Activated naive CD8-positive, alpha-beta T cell treated with anti-CD3 and anti-CD28 coated beads, Interleukin-2, amount 50 U/mL, for 24 hours (primary cell): ENCODE results near the gene PKP3.
"Not testable (repeated sequence)": the region's sequence is repeated elsewhere in the genome, so short reads cannot be mapped to it uniquely, and the experiment has no call there.

Source experiments
- ATAC-seq: fragments of 150-1000 bp; cut with Tn5 transposase; one replicate; pipeline ENCODE4 v1.10.0; 2021
- DNase-seq: peaks from one replicate; pipeline ENCODE4 v3.0.0; 2021
- H3K27ac Mint-ChIP-seq: one replicate; pipeline ENCODE4 v1.8.0; 2021; ENCODE audit warnings: mild to moderate bottlenecking, mixed read lengths
- H3K27me3 Mint-ChIP-seq: one replicate; pipeline ENCODE4 v1.8.0; 2021; ENCODE audit warnings: mixed read lengths
- H3K36me3 Mint-ChIP-seq: one replicate; pipeline ENCODE4 v1.8.0; 2021; ENCODE audit warnings: low read depth, mixed read lengths
- H3K4me1 Mint-ChIP-seq: one replicate; pipeline ENCODE4 v1.8.0; 2021; ENCODE audit warnings: mixed read lengths
- H3K4me3 Mint-ChIP-seq: one replicate; pipeline ENCODE4 v1.8.0; 2021; ENCODE audit warnings: mild to moderate bottlenecking, moderate library complexity, mixed read lengths
- H3K9me3 Mint-ChIP-seq: one replicate; pipeline ENCODE4 v1.8.0; 2021; ENCODE audit warnings: mixed read lengths

PKP3 gene

DNA sequence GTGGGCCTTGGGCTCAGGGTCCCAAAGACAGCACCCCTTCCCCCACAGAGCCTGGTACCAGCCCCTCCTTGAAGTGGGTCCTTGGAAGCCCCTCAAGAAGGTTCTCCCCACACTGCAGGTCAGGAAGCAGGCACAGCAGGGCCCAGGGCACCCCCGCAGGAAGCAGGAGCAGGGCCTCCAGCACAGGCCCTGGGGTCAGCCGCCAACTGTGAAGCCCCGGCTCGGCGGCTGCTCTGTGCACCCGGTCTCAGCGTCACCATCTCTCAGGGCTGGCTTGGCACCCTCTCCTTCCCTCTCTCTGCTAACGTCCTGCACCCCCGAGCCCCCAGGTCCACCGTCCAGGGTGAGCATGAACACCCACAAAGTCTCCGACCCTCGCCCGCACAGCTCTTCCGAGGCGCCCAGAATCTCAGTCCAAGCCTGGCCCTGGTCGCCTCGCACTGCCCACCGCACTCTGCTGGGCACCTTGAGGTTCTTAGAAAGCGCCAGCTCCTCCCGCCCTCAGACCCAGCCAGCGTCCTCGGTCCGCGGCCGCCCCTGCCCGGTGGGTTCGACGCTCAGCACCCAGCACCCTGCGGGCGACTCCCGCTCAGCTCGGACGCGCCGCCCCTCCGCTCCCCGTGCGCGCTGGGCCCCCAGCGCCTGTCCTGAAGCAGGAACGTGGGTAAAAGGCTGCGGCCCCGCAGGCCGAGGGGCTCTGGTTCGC is 22.2 kb downstream of the PKP3 start:
- no peak for DNase-seq
- peak overlapping the region; percentile 81 for H3K4me3 Mint-ChIP-seq
- peak overlapping the region; percentile 68 for H3K27ac Mint-ChIP-seq
- ATAC-seq = peak; percentile 6
- peaks cover 25% of the 10 kb centered on the region for H3K4me1 Mint-ChIP-seq
- H3K27me3 Mint-ChIP-seq = no peaks in the 10 kb centered on the region
- H3K36me3 Mint-ChIP-seq = no peaks in the 10 kb centered on the region
- H3K9me3 Mint-ChIP-seq = no peaks in the 10 kb centered on the region

DNA sequence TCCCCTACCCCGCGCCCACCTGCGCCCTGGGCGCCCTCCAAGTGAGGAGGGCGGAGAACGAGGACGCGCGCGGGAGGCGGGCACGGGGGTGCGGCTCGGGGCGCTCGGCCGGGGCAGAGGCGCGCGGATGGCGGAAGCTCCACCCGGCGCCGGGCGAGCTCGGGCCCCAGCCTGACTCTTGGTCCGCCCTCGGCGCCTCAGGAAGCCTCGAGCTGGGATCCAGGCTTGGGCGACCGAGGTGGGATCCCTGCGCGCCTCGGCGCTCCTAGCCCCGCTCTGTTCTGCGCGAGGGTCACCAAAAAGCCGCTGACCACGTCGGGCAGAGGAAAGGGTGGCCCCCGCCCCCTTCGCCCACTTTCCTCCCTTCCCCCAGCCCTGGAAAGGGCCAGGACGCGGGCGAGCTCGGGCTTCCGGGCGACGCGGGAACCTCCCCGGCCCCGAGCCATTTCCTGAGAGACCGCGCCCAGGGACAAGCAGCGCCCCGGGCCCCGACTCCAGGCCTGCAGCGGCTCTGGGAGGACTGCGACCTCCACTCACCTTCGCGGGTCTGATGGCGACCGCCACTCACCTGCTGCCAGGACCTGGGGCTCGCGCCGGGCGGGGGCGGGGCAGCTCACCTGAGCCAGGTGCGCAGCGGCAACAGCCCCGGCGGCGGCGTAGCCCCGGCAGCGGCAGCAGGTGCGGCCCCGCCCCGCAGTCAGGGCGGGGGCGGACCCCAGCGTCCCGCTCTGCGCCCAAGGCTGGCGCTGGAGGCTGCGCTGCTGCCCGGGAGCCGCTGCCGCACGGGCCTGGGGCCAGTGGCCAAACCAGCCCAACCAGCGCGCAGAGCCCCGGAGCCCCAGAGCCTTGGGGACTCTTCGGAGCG is 23.0 kb downstream of the PKP3 start:
- Mint-ChIP-seq H3K27me3 (no peaks in the 10 kb centered on the region), H3K27ac (no peak overlapping the region), H3K4me3 (peak overlapping the region; percentile 81), H3K9me3 (no peaks in the 10 kb centered on the region), H3K4me1 (peaks cover 25% of the 10 kb centered on the region), H3K36me3 (no peaks in the 10 kb centered on the region)
- ATAC-seq = peak; percentile 27
- DNase-seq = no peak

DNA sequence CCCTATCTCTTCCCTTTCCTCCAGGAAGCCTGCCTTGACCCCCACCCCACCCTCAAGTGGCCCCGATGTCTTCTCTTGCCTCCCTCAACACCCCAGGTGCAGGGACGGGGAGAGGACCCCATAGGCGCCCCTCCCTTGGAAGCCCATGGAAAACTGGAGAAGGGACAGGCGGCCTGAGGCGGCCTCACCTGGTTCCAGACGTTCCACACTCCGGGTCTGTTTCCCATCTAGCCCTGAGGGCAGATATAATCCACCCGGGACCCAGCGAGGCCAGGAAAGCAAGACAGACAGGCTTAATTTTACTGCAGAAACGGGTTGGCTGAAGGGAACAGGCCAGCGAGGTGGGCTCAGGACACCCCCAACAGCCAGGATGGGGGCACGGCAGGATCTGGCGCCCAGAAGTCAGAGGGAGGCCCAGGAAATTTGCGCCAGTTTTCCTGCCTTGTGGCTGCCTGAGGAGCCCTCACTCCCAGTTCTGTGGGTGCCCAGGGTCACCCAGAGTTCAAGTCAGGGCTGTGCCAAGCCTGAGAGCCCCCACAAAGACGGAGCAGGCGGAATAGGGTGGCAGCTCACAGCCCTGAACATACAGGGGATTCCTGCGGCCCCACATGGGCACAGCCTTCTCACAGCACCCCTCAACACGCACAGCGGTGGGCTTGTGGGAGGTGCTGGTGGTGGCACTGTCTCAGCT is 23.8 kb downstream of the PKP3 start:
- no peak for DNase-seq
- H3K4me1 Mint-ChIP-seq = peaks cover 25% of the 10 kb centered on the region
- H3K4me3 Mint-ChIP-seq = peak overlapping the region; percentile 55
- no peaks in the 10 kb centered on the region for H3K9me3 Mint-ChIP-seq
- no peak overlapping the region for H3K27ac Mint-ChIP-seq
- no peaks in the 10 kb centered on the region for H3K36me3 Mint-ChIP-seq
- H3K27me3 Mint-ChIP-seq = no peaks in the 10 kb centered on the region
- ATAC-seq = no peak

DNA sequence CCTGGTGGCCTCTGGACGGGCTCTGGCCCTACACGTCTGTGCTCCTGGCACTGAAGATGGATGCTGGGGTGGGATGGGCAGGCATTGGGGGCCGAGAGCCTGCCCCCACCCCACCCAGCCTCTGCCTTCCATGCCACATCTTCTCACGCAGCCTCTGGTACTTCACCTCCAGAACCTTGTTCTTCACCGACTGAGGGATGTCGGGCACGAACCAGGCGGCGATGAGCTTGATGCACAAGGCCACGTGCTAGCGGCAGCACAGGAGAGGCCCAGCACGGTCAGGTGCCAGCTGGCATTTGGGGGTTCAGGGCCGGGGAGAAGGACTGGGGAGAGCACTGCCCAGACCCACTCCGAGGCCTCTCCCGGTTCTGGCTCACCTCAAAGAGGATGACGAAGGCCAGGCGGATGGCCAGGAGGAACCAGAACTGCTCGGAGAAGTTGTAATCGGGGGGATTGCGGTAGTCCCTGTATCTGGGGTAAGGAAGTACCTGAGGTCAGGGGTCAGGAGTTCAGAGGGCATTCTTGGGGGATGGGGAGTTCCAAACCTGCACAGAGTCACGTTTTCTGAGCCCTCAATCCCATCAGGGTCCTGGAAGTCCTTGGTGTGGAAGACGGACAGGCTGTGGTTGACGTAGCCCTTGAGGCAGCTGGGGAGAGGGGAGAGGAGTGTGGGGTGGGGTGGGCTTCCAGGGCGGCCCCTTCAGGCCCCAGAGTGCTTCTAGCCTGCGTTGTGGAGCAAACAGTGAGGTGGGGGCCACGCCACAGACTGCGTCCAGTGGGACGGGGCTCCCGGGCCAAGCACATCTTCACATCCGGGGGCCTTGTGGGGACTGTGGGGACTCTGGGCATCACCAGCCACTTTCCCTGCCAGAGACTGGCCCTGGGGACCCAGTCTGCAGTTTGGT is 24.6 kb downstream of the PKP3 start:
- Mint-ChIP-seq H3K27ac (no peak overlapping the region), H3K9me3 (no peaks in the 10 kb centered on the region), H3K27me3 (no peaks in the 10 kb centered on the region), H3K4me1 (peaks cover 21% of the 10 kb centered on the region), H3K36me3 (no peaks in the 10 kb centered on the region), H3K4me3 (no peak overlapping the region)
- DNase-seq (no peak), ATAC-seq (no peak)

DNA sequence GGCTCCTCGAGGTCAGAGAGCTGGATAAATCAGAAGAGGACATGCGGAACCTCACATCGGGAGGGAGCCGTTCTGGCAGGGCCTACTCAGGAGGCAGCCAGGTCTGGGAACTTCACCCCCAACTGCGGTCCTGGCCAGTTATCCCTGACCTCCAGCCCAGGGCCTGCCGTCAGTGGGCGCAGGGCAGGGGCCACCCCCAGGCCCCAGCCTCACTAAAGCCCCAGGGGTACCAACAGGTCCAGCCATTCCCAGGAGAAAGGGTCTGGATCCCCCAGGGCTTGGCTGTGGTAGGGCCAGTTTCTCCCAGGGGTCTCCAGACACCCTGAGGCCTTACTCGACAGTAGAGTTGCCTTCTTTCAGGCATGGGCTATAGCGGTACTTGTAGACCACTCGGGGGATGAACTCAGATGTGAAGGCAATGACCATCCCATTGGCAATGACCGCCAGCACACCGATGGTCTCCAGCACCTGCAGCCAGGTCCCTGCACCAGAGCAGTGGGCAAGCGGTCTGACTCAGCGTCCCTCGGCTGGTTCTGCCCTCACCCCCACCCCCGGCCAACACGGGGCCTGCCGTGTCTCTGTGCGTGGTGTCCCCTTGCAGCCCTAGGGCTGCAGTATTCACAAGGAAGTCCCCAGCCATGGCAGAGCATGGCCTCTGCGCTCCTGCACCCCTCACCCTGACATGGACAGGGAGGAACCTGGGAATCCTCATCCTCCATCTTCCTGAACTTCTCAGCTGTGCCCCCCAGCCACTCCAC is 25.4 kb downstream of the PKP3 start:
- H3K4me3 Mint-ChIP-seq = no peak overlapping the region
- no peak overlapping the region for H3K27ac Mint-ChIP-seq
- H3K9me3 Mint-ChIP-seq = no peaks in the 10 kb centered on the region
- peaks cover 2% of the 10 kb centered on the region for H3K36me3 Mint-ChIP-seq
- ATAC-seq (no peak), DNase-seq (no peak)
- no peaks in the 10 kb centered on the region for H3K27me3 Mint-ChIP-seq
- H3K4me1 Mint-ChIP-seq = peaks cover 19% of the 10 kb centered on the region

DNA sequence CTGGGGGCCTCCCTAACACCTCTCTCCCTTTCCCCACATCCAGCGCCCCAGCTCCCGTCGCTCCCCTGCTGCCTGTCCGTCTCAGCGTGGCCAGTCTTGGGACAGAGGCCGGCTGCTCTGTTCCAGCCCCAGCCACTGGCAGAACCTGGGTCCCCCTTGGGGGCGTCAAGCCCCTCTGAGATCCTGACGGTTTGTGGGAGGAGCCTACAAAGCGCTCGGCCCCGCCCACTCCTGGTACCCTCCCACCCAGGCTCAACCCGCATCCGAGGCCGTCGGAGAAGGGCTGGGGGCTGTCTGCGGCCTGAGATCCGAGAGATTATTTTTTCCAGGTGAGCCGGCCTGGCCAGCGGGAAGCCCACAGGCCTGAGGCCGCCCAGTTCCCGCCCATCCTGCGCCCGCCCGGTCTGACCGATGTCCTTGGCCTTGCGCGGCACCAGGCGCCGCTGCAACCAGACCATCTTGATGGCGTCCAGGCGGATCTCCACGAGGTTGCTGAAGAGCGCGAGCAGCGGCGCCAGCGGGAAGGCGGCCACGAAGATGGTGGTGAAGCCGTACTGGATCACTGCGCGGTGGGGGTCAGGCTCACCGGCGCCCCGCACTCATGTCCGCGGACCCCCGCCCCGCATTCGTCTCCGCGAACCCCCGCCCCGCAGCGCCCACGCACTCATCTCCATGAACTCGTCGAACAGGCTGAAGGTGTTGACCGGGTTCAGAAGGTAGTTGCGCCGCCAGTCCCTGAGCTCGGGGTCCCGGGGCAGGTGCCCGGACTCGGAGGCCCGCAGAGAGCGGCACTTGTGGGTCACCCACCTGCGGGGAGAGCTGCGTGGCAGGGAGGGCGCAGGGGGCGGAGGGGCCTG is 26.3 kb downstream of the PKP3 start:
- Mint-ChIP-seq H3K36me3 (peaks cover 8% of the 10 kb centered on the region), H3K9me3 (no peaks in the 10 kb centered on the region), H3K4me1 (peaks cover 10% of the 10 kb centered on the region), H3K4me3 (no peak overlapping the region), H3K27ac (no peak overlapping the region), H3K27me3 (no peaks in the 10 kb centered on the region)
- ATAC-seq (no peak), DNase-seq (no peak)

DNA sequence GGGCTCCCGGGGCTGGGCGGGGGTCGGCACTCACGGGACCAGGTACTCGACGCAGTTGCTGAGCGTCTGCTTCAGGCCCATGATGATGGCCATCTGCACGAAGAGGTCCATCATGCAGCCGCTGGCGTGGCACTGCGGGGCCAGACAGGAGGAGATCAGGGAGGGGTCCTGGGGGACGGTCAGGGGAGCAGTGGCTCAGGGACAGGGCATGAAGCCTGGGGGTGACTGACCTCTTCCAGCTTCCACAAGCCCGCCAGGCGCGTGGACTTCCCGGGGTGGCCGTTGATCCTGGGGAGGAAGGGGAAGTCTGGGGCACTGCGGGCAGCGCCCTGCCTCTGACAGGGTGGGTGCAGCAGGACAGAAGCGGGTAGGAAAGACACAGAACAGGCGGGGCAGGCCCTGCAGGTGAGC is 26.9 kb downstream of the PKP3 start:
- no peaks in the 10 kb centered on the region for H3K9me3 Mint-ChIP-seq
- no peaks in the 10 kb centered on the region for H3K27me3 Mint-ChIP-seq
- no peak for DNase-seq
- H3K27ac Mint-ChIP-seq = no peak overlapping the region
- peaks cover 4% of the 10 kb centered on the region for H3K4me1 Mint-ChIP-seq
- H3K36me3 Mint-ChIP-seq = peaks cover 10% of the 10 kb centered on the region
- H3K4me3 Mint-ChIP-seq = no peak overlapping the region
- no peak for ATAC-seq

DNA sequence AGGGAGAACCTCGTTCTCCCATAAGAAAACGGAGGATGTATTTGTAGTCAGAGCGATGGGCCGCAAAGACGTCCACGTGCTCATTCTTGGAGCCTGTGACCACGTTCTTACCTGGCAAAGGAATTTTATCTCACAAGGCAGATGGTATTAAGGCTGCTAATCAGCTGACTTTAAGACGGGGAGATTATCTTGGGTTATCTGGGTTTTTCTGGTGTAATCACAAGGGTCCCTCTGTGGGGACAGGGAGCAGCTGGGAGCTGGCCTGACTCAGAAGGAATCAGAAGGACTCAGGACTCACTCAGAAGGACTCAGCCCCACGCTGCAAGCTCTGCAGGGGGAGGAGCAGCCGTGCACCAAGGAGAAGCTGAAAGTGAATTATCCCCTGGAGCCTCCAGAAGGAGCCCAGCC is 28.2 kb downstream of the PKP3 start:
- ATAC-seq (no peak), DNase-seq (no peak)
- Mint-ChIP-seq H3K27me3 (no peaks in the 10 kb centered on the region), H3K9me3 (no peaks in the 10 kb centered on the region), H3K27ac (no peak overlapping the region), H3K4me1 (no peaks in the 10 kb centered on the region), H3K36me3 (peaks cover 10% of the 10 kb centered on the region), H3K4me3 (no peak overlapping the region)

DNA sequence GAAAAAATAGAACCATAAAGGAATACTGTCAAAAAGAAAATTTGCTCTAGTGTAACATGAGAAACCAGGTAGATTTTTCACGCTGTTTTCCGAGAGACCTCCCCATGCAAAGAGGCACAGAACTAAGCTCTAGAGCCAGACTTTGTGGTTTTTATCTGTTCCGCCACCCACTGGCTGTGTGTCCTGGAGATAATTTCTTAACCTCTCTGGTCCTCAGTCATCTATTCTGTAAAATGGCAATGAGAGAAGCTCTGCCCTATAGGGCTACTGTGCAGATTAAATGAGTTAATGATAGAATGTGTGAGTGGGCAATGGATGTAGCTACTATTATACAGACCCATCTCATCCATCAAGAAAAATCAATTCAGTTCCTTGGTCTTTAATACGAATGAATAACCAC is 30.2 kb downstream of the PKP3 start:
- no peak for ATAC-seq

DNA sequence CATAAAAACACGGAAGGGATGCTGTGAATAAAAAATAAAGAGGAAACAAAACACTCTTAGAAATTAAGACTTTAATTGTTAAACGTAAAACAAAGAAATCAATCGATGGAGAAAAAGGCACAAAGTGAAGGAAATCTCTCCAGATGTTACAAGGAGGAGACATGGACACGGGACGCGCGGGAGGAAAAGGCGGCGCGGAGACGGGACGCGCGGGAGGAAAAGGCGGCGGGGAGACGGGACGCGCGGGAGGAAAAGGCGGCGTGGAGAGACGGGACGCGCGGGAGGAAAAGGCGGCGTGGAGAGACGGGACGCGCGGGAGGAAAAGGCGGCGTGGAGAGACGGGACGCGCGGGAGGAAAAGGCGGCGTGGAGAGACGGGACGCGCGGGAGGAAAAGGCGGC is 30.8 kb downstream of the PKP3 start:
- DNase-seq, H3K27ac Mint-ChIP-seq, ATAC-seq, H3K4me1 Mint-ChIP-seq, H3K27me3 Mint-ChIP-seq, H3K4me3 Mint-ChIP-seq, H3K9me3 Mint-ChIP-seq: not testable (repeated sequence)
- peaks cover 10% of the 10 kb centered on the region for H3K36me3 Mint-ChIP-seq

More for the DNA sequence above, 30.2 kb downstream of the PKP3 start:
- Mint-ChIP-seq H3K27ac (no peak overlapping the region), H3K36me3 (peaks cover 10% of the 10 kb centered on the region), H3K9me3 (no peaks in the 10 kb centered on the region), H3K27me3 (no peaks in the 10 kb centered on the region), H3K4me1 (no peaks in the 10 kb centered on the region), H3K4me3 (no peak overlapping the region)
- DNase-seq = no peak

DNA sequence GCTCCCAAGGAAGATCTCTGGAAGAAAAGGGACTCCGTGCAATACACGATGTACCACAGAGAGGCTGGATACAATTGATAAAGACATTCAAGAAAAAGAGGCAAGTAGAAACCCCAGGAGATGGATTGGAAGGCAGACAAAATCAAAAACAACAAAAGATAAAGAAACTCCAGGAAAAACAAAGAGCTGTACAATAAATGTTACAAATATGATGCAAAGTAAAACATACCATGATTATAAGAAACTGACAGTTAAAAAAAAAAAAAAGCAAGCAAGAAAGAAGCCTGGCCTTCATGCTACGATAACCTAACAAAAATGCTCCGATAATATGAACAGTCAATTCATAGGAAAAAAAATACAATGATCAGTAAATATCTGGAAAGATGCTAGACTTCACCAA is 31.3 kb downstream of the PKP3 start:
- no peaks in the 10 kb centered on the region for H3K9me3 Mint-ChIP-seq
- H3K27me3 Mint-ChIP-seq = no peaks in the 10 kb centered on the region
- no peaks in the 10 kb centered on the region for H3K4me1 Mint-ChIP-seq
- H3K4me3 Mint-ChIP-seq = no peak overlapping the region
- peaks cover 10% of the 10 kb centered on the region for H3K36me3 Mint-ChIP-seq
- no peak overlapping the region for H3K27ac Mint-ChIP-seq
- DNase-seq (no peak), ATAC-seq (no peak)

DNA sequence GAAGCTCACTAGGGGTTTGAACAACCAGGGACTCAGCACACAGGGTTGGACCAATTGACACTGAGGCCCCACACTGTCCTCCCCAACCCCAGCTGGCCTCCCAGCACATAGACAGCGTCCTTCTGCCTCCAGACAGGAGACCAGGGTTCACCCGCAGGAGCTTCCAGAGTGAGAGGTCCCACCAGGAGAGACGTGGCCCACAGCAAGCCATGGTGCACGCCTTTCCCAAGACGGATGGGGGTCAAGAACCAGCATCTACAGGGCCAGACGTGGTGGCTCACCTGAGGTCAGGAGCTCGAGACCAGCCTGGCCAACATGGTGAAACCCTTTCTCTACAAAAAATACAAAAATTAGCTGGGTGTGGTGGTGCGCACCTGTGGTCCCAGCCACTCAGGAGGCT is 32.8 kb downstream of the PKP3 start:
- ATAC-seq (no peak), DNase-seq (no peak)
- Mint-ChIP-seq H3K27me3 (no peaks in the 10 kb centered on the region), H3K9me3 (no peaks in the 10 kb centered on the region), H3K4me3 (no peak overlapping the region), H3K36me3 (peaks cover 10% of the 10 kb centered on the region), H3K4me1 (no peaks in the 10 kb centered on the region), H3K27ac (no peak overlapping the region)

DNA sequence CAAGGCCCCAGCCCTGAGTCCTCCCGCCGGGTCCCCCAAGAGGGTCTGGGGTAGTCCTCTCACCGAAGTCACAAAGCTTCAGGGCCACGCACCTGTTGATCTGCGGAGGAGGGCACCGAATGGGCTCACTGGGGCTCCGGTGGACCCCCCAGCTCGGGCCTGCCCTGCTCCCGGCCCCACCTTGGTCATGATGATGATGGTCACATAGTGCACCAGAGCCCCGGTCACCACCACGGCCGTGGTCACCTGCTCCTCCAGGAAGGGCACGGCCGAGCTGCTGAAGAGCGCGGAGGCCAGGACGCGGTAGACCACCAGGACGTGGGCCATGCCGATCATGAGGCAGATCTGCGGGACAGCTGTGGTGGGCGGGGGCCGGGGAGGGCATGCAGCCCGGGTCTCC is 34.3 kb downstream of the PKP3 start:
- Mint-ChIP-seq H3K36me3 (peaks cover 10% of the 10 kb centered on the region), H3K27ac (no peak overlapping the region), H3K27me3 (no peaks in the 10 kb centered on the region), H3K9me3 (no peaks in the 10 kb centered on the region), H3K4me1 (no peaks in the 10 kb centered on the region), H3K4me3 (no peak overlapping the region)
- ATAC-seq = no peak
- DNase-seq = no peak
